ENCODE results near the gene PPP1R14C. TPM values are rescaled to one million over a fixed set of nuclear protein-coding genes. Genes with fewer than 3 reads are reported as not detected.

PPP1R14C gene
- total RNA-seq, 1 experiment from 2014 or later = 4.6 TPM

GRCh38 chr6:150116200-150116800 is 26.5 kb upstream of the PPP1R14C start:
- Histone ChIP-seq H3K9me3 (ENCODE audit: low read depth, low read length, poor library complexity, severe bottlenecking) (no peaks in the 10 kb centered on the region), H3K4me1 (ENCODE audit: insufficient read depth, low read length, poor library complexity, severe bottlenecking) (peaks cover 16% of the 10 kb centered on the region), H3K4me3 (ENCODE audit: low read depth, low read length, poor library complexity, severe bottlenecking) (no peak overlapping the region), H3K27me3 (replicated peaks; ENCODE audit: insufficient read depth, low read depth, low read length, poor library complexity) (no peaks in the 10 kb centered on the region), H3K27ac (ENCODE audit: low read depth, low read length, poor library complexity, severe bottlenecking) (no peak overlapping the region), H3K36me3 (ENCODE audit: insufficient read depth, low read length, poor library complexity, severe bottlenecking) (no peaks in the 10 kb centered on the region)
- no TSS peak for BruUV-seq (replicated peaks)
- TF ChIP-seq CTCF (conservative IDR thresholded peaks at IDR 0.05; ENCODE audit: low read depth, low read length) = no peak
- TF ChIP-seq EZH2 (IDR thresholded peaks at IDR 0.05; ENCODE audit: borderline replicate concordance, low read depth, low read length, poor library complexity, severe bottlenecking) = no peak
- ChIA-PET CTCF (no interaction called here), POLR2A (ENCODE audit: low non-redundant PET) (no interaction called here)
- intact Hi-C loops (cut with micrococcal nuclease; ENCODE audit: unreplicated experiment) = no loop called here
- peak; percentile 5 for DNase-seq (ENCODE audit: low spot score)

- peaks cover 16% of the 10 kb centered on the region for H3K4me1 ChIP-seq (ENCODE audit: insufficient read depth, low read length, poor library complexity, severe bottlenecking)
- CTCF ChIA-PET = no interaction called here
- no peaks in the 10 kb centered on the region for H3K27me3 ChIP-seq (replicated peaks; ENCODE audit: insufficient read depth, low read depth, low read length, poor library complexity)
- no TSS peak for BruUV-seq (replicated peaks)
- intact Hi-C loops (cut with micrococcal nuclease; ENCODE audit: unreplicated experiment) = no loop called here
- no peak overlapping the region for H3K27ac ChIP-seq (ENCODE audit: low read depth, low read length, poor library complexity, severe bottlenecking)
- DNase-seq (ENCODE audit: low spot score) = no peak
- TF ChIP-seq EZH2 (IDR thresholded peaks at IDR 0.05; ENCODE audit: borderline replicate concordance, low read depth, low read length, poor library complexity, severe bottlenecking) = no peak
- no peak for TF ChIP-seq CTCF (conservative IDR thresholded peaks at IDR 0.05; ENCODE audit: low read depth, low read length)
- H3K9me3 ChIP-seq (ENCODE audit: low read depth, low read length, poor library complexity, severe bottlenecking) = no peaks in the 10 kb centered on the region
- no peaks in the 10 kb centered on the region for H3K36me3 ChIP-seq (ENCODE audit: insufficient read depth, low read length, poor library complexity, severe bottlenecking)
- H3K4me3 ChIP-seq (ENCODE audit: low read depth, low read length, poor library complexity, severe bottlenecking) = no peak overlapping the region
- POLR2A ChIA-PET (ENCODE audit: low non-redundant PET) = no interaction called here
Observed at GRCh38 chr6:150118203-150118602, 24.6 kb upstream of the PPP1R14C start.

GRCh38 chr6:150118627-150119026 is 24.2 kb upstream of the PPP1R14C start:
- no peak overlapping the region for H3K4me3 ChIP-seq (ENCODE audit: low read depth, low read length, poor library complexity, severe bottlenecking)
- intact Hi-C loops (cut with micrococcal nuclease; ENCODE audit: unreplicated experiment) = no loop called here
- CTCF ChIA-PET = no interaction called here
- no peak overlapping the region for H3K27ac ChIP-seq (ENCODE audit: low read depth, low read length, poor library complexity, severe bottlenecking)
- no peak for DNase-seq (ENCODE audit: low spot score)
- TF ChIP-seq CTCF (conservative IDR thresholded peaks at IDR 0.05; ENCODE audit: low read depth, low read length) (no peak), EZH2 (IDR thresholded peaks at IDR 0.05; ENCODE audit: borderline replicate concordance, low read depth, low read length, poor library complexity, severe bottlenecking) (no peak)
- POLR2A ChIA-PET (ENCODE audit: low non-redundant PET) = no interaction called here
- no peaks in the 10 kb centered on the region for H3K9me3 ChIP-seq (ENCODE audit: low read depth, low read length, poor library complexity, severe bottlenecking)
- no TSS peak for BruUV-seq (replicated peaks)
- H3K4me1 ChIP-seq (ENCODE audit: insufficient read depth, low read length, poor library complexity, severe bottlenecking) = peaks cover 16% of the 10 kb centered on the region
- no peaks in the 10 kb centered on the region for H3K36me3 ChIP-seq (ENCODE audit: insufficient read depth, low read length, poor library complexity, severe bottlenecking)
- no peaks in the 10 kb centered on the region for H3K27me3 ChIP-seq (replicated peaks; ENCODE audit: insufficient read depth, low read depth, low read length, poor library complexity)

Measured in A673 (cell line).